ENCODE data around the gene PKHD1.

DNA sequence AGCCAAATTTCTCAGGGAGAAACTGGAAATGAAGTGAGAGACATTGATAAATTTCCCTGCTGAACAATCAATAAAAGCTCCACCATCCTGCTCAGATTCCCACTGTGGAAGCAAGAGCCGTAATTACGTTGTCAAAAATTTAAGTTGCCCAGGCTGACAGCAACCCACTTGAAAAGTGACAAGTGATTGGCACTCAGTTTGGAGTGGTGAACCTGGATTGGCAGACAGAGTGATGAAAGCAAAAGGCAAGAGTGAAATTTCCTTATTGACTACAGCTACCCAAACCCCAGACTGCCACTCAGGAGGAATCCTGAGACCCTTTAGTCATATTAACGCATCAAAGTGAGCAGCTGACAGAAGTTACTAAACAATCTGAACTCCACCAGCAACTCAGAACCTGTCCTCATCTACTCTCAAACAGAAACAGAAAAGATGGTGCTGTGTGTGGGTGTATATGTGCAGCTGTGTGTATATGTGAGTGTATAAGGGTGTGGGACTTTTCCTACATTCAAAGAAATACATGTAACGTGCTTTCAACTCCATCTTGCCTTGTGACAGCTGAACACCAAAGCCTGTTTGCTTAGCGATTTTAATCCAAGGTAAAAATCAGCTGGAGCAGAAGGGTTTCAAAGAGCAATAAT, 157.4 kb downstream of the PKHD1 start:
- TF ChIP-seq, protein P1, sequence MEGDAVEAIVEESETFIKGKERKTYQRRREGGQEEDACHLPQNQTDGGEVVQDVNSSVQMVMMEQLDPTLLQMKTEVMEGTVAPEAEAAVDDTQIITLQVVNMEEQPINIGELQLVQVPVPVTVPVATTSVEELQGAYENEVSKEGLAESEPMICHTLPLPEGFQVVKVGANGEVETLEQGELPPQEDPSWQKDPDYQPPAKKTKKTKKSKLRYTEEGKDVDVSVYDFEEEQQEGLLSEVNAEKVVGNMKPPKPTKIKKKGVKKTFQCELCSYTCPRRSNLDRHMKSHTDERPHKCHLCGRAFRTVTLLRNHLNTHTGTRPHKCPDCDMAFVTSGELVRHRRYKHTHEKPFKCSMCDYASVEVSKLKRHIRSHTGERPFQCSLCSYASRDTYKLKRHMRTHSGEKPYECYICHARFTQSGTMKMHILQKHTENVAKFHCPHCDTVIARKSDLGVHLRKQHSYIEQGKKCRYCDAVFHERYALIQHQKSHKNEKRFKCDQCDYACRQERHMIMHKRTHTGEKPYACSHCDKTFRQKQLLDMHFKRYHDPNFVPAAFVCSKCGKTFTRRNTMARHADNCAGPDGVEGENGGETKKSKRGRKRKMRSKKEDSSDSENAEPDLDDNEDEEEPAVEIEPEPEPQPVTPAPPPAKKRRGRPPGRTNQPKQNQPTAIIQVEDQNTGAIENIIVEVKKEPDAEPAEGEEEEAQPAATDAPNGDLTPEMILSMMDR (IDR thresholded peaks at IDR 0.05; ENCODE audit: low read depth, low read length) = no peak
- no peak for TF ChIP-seq POLR2A (IDR thresholded peaks at IDR 0.05; ENCODE audit: extremely low read depth, insufficient read length)
- TF ChIP-seq MYC (IDR thresholded peaks at IDR 0.05; ENCODE audit: low read depth, low read length) = no peak
